NCI-H2029 (cell line): ENCODE measurements around the gene NDE1.
A peak's percentile ranks its signal among the peaks of the same experiment; 100 is the strongest.
"Not testable (repeated sequence)": the region's sequence is repeated elsewhere in the genome, so short reads cannot be mapped to it uniquely, and the experiment has no call there.

ENCODE experiments used
- DNase-seq: peaks from one replicate; lab custom pipeline; 2025; lab: John Stamatoyannopoulos, UW

The NDE1 gene

DNA sequence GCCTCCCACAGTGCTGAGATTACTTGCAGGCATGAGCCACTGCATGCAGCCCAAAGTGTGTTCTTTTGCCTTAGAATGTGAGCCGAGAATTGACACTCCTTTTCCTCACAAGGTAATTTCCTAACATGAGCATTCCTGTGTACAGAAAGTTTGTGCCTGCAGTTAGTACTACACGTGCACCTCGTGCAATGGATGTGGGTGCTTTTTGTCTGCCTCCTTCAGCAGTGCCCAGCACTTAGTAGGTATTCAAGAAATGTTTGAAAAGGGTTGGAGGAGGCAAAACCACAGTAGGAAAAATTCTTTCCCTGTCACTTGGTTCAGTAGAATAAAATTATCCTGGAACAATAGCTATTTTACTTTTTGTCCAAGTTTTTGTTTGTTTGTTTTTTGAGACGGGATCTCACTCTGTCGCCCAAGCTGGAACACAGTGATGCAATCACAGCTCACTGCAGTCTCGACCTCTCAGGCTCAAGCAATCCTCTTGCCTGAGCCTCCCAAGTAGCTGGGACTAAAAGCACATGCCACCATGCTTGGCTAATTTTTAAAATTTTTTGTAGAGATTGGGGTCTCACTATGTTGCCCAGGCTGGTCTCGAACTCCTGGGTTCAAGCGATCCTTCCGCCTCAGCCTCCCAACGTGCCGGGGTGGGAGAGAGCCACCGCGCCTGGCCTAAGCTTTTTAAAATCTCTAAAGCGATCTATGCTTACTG, 2.4 kb downstream of the NDE1 start:
- no peak for DNase-seq

DNA sequence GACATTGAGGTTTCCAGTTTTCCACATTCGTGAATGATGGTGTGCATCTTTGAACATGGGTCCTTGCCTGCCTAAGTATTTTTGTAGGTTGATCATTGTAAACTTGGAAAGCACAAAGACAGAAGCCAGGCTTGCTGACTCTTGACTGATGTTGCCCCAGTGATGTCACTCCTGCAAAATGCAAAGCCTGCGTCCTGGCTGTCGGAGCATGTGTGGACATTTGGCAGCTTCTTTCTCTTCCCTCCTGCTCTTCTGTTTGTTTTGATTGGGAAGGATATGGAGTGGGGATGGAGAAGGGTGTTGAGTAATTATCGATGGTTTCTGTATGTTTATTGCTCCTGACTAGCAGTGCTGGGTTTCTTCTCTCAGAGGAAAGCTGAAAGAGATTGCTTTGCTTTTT, 3.2 kb downstream of the NDE1 start:
- DNase-seq = peak; percentile 38

DNA sequence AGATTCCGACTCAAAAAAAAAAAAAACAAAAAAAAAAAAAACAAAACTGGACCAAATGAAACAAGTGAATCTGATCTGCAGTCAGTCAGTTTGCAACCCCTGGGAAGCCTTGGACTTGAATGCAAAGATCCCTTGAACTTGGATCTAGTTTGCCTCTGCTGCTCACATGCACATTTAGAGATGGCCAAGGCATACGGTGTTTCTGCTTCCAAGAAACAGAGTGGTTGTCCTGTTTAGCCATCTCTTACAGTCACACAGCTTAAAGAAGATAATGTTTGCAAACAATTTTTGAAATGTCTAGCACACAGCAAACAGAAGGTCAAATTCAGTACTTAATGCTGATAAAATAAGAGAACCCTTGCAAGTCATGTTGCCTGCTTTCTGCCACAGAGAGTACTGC, 4.5 kb downstream of the NDE1 start:
- no peak for DNase-seq

DNA sequence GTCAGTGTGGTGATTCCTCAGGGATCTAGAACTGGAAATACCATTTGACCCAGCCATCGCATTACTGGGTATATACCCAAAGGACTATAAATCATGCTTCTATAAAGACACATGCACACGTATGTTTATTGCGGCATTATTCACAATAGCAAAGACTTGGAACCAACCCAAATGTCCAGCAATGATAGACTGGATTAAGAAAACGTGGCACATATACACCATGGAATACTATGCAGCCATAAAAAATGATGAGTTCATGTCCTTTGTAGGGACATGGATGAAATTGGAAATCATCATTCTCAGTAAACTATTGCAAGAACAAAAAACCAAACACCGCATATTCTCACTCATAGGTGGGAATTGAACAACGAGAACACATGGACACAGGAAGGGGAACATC, 5.5 kb downstream of the NDE1 start:
- DNase-seq = not testable (repeated sequence)

DNA sequence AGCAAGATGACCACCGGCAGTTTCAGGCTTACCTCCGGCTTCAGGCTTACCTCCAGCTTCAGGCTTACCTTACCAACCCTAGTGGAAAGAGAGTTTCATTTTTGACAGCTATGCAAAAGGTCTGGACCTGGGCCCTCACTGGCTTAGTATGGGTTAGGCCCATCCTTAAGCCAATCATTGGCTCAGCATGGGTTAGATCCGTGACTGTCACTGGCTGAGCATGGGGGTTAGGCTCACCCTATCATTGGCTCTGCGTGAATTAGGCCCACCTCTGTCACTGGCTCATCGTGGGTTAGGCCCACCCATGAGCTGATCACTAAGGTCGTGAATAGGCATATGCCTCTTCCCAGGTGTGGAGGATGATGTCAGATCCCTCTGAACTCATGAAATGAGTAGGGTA, 8.1 kb downstream of the NDE1 start:
- no peak for DNase-seq

DNA sequence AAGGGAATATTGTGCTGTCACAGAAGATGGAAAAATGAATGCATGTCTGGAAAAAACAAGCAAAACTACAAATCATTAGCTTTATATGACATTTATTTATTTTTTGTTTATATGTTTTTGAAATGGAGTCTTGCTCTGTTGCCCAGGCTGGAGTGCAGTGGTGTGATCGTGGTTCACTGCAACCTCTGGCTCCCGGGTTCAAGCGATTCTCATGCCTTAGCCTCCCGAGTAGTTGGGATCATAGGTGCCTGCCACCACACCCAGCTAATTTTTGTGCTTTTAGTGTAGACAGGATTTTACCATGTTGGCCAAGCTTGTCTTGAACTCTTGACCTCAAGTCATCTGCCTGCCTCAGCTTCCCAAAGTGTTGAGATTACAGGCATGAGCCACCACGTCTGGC, 8.5 kb downstream of the NDE1 start:
- no peak for DNase-seq

DNA sequence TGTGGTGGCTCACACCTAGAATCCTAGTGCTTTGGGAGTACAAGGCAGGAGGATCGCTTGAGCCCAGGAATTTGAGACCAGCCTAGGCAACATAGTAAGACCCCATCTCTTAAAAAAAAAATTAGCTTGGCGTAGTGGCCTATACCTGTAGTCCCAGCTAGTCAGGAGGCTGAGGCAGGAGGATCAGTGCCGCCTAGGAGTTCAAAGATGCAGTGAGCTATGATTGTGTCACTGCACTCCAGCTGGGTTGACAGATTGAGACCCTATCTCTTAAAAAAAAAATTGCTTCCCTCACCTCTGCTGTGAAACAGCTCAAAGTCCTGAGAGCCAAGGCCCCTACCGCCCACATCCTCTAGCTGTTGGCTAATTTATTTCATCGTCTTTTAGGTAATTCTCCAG, 10.2 kb downstream of the NDE1 start:
- no peak for DNase-seq

DNA sequence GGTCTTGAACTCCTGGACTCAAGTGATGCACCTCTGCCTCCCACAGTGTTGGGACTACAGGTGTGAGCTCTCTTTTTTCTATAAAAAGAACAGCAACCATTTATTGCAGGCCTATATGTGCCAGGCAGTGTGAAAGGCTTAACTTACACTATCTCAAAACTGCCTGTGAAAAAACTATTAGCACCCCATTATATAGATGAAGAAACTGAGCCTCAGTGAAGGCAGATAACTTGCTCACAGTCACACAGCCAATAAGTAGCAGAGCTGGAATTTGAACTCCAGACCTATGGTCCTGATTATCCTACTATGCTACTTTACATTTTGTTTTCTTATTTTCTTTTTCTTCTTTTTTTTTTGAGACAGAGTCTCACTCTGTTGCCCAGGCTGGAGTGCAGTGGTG, 15.1 kb downstream of the NDE1 start:
- no peak for DNase-seq

DNA sequence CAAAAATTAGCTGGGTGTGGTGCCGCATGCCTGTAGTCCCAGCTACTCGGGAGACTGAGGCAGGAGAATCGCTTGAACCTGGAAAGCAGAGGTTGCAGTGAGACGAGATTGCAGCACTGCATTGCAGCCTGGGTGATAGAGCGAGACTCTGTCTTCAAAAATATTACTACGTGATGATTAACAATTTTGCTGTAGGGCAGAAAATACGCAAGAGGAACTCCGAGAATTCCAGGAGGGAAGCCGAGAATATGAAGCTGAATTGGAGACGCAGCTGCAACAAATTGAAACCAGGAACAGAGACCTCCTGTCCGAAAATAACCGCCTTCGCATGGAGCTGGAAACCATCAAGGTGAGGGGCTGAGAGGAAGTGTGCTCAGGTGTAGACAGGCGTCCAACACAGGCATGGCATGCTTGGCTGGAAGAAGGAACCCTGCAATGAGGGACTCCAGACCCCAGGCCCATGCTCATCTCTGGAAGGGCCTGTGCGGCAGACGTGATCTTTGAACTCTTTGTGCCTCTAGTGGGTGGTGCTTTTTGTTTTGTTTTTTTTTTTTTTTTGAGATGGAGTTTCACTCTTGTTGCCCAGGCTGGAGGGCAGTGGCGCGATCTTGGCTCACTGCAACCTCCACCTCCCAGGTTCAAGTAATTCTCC, 17.2 kb downstream of the NDE1 start:
- no peak for DNase-seq

DNA sequence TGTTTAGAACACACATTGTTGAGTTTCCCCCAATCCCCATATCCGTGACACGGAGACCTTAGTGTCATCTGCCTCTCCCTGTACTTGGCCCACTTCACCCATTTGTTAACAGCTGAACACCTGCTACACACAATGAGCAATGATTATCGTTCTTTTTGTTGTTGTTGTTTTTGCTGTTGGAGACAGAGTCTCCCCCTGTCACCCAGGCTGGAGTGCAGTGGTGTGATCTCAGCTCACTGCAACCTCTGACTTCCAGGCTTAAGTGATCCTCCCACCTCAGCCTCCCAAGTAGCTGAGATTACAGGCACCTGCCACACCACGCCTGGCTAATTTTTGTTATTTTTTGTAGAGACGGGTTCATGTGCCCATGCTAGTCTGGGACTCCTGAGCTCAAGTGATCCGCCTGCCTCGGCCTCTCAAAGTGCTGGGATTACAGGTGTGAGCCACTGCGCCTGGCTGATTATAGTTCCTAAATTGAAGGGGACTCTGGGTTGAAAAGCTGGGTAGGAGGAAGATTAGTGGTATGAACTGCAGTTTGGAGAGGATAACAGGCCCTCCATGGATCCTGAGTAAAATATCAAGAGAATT, 21.6 kb downstream of the NDE1 start:
- DNase-seq = peak; percentile 71

DNA sequence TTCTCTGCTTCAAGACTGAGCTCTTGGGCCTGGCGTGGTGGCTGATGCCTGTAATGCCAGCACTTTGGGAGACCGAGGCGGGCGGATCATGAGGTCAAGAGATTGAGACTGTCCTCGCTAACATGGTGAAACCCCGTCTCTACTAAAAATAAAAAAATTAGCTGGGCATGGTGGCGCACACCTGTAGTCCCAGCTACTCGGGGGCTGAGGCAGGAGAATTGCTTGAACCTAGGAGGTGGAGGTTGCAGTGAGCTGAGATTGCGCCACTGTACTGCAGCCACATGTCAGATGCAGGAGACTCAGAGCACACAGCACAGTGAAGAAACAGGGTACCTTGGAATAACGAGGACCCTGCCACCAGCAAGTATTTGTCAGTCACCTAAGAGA, 22.1 kb downstream of the NDE1 start:
- not testable (repeated sequence) for DNase-seq

DNA sequence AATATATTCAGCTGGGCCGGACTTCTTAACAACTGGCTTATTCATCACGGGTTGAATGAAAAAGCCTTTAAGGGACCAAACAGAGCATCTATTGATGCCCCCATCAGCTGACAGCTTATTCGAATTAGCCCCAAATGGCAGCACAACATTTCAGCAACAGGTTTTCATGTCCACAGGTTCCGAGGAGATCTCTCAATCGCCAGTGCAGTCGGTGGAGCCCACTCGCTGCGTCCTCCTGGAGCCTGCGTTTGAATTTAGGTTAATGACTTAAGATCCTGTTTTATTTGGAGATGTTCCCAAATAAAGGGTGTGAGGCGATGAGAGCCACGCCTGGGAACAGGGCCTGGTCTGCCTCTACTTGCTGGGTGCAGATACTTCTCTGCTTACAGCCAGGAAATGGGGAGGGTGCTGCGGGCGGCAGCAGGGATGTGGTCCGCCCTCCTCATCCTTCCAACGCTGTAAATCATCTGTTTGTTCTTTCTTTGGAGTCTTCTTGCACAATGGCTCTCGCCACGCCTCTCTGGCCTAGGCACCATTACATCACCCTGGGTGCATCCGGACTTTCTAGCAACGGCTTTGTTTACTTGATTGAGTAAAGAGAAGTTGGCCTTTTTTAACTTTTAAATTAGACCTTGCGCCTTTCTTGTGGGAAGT, 22.6 kb downstream of the NDE1 start:
- DNase-seq = peak; percentile 96

DNA sequence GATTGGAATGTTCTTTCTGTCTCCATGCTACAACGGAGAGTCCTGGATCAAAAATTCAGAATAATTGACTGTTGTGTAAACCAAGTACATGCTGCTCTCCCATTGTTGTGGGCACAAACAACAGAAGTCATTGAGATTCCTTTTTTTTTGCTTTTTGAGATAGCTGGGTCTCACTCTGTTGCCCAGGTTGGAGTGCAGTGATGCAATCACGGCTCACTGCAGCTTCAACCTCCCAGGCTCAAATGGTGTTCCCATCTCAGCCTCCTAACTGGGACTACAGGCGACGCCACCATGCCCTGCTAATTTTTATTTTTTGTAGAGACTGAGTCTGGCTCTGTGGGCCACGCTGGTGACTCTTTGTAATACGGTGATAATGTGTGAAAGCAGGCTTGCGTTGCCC, 24.5 kb downstream of the NDE1 start:
- no peak for DNase-seq

DNA sequence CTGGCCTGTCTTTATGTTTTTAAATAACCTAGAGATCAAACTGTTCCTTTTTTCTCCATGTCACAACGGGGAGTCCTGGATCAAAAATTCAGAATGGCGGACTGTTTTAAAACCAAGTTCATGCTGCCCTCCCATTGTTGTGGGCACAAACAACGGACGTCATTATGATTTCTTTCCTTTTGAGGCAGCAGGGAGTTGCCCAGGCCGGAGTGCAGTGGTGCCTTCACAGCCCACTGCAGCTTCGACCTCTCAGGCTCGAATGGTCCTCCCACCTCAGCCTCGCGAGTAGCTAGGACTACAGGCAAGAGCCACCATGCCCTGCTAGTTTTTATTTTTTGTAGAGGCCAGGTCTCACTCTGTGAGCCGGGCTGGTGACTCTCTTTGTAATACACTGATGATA, 26.5 kb downstream of the NDE1 start:
- DNase-seq = no peak

DNA sequence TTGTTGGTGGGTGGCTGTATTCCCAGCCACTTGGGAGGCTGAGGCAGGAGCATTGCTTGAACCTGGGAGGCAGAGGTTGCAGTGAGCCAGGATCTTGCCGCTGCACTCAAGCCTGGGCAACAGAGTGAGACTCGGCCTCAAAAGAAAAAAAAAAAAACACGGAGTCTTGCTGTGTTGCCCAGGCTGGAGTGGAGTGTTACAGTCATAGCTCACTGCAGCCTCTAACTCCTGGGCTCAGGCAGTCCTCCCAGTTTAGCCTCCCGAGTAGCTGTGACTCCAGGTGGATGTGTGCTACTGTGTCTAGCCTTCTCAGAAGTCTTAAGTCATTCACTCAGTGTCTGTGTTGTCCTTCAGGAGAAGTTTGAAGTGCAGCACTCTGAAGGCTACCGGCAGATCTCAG, 27.4 kb downstream of the NDE1 start:
- DNase-seq = no peak

DNA sequence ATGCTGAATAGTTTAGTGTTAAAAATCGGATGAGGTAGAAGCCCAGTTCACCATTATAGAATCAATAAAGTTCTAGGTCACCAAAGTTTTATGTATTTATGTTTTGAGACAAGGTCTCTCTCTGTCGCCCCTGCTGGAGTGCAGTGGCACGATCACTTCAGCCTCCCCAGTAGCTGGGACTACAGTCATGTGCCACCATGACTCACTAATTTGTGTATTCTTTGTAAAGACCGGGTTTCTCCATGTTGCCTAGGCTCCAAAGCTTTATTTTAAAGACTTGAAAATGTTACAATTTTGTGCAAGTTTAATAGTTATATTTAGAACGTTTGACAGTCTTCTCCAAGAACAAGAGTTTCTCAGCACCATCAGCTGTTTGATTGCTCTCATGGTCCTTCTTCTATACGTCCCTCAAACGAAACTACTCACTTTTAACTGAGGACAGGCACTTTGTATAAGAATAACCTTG, 32.1 kb downstream of the NDE1 start:
- DNase-seq = no peak

DNA sequence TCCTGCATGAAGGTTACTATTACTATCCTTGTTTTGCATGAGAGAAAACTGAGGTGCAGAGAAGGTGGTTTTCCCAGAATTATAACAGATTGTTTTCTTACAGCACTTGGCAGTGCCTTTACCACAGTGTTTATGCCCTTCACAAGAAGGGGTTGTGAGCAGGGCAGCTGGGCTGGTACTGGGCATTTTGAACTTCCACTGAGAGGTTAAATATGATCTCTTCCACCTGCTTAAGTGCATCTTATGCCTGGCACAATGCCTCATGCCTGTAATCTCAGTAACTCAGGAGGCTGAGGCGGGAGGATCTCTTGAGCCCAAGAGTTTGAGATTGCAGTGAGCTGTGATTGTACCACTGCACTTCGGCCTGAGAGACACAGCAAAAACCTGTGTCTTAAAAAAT, 36.2 kb downstream of the NDE1 start:
- DNase-seq = no peak

DNA sequence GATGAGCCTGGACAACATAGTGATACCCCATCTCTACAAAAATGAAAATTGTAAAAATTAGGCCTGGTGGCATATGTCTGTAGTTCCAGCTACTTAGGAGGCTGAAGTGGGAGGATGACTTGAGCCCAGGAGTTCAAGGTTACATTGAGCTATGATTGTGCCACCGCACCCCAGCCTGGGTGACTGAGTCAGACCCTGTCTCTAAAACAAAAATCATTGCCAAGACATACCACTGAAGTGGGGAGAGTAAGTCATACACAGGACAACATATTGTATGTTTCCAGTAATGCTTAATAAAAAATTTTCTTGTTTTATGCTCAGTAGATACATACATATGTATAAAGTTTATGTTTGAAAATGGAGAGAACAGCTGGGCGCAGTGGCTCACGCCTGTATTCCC, 39.2 kb downstream of the NDE1 start:
- DNase-seq = no peak

DNA sequence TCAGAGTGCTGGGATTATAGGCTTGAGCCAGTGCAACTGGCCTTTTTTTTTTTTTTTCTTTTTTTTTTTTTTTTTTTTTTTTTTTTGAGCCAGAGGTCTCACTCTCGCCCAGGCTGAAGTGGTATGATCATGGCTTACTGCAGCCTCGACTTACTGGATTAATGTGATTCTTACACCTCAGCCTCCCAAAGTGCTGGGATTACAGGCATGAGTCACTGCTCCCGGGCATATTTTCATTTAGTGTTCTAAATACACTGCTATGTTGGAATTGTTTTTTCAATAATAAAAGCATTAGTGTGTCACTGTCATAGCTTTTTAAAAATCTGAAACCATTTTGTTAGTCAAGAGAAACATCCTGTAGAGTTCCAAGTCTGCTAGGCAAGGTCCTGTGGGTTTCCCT, 40.3 kb downstream of the NDE1 start:
- DNase-seq = no peak

DNA sequence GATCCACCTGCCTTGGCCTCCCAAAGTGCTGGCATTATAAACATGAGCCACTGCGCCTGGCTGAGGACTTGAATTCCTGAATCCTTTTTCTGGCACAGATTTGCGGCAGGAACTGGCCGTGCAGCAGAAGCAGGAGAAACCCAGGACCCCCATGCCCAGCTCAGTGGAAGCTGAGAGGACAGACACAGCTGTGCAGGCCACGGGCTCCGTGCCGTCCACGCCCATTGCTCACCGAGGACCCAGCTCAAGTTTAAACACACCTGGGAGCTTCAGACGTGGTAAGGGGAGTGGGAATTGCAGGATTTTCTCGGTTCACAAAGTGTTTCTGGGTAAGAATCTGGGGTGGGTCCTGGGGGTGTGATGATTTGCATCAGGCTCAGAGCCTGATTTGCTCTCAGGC, 41.0 kb downstream of the NDE1 start:
- no peak for DNase-seq

DNA sequence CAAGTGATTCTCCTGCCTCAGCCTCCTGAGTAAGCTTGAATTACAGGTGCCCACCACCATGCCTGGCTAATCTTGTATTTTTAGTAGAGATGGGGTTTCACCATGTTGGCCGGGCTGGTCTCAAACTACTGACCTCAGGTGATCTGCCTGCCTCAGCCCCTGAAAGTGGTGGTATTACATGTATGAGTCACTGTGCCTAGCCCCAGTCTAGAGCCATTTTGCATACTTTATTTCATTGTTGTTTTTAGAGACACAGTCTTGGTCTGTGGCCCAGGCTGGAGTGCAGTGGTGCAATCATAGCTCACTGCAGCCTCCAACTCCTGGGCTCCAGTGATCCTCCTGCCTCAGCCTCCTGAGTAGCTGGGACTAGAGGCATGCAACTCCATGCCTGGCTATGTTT, 42.5 kb downstream of the NDE1 start:
- DNase-seq = not testable (repeated sequence)

DNA sequence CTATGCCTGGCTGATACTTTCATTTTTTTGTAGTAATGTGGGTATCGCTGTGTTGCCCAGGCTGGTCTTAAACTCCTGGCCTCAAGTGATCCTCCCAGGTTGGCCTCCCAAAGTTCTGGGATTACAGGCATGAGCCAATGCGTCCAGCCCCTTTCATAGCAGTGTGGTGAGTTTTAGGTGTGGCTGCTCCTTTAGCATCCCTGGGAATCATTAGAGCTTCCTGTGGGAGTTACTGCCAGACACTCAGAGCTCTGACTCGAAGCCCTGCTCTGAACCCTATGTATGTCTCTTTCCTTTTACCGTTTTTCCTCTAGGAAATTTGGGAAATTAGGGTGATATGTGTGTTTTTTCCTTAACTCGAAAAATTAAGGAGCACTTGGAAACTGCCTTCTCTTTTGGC, 44.5 kb downstream of the NDE1 start:
- DNase-seq = no peak

DNA sequence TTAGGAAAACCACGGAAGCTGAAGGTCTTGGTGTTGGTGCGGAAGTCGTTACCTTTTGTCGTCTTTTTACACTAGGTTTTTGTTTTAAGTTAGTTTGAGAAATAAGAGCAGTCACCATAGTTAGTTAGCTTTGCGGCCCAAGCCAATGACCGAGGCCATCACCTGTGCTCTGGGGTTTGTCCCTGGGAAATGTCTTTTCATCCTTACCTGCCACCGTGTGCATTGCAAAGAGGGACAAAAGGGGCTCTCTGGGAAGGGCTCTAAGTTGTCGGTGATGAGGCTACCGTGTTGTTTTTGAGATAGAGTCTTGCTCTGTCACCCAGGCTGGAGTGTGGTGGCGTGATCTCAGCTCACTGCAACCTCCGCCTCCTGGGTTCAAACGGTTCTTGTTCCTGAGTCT, 49.8 kb downstream of the NDE1 start:
- DNase-seq = no peak
